H1 (cell line): Measurements from ENCODE around the gene DDX59. TPM values are rescaled to one million over a fixed set of nuclear protein-coding genes. Genes with fewer than 3 reads are reported as not detected.
A peak's percentile ranks its signal among the peaks of the same experiment; 100 is the strongest.

ENCODE experiments used
- CTCF ChIA-PET: fragments of 300-600 bp; sonication (Branson Sonifier 250); formaldehyde crosslinking; loops from one replicate; lab custom pipeline; 2021; ENCODE audit not compliant: partially characterized antibody; lab: Charles Lee
- POLR2A ChIA-PET: fragments of 300-600 bp; sonication (Branson Sonifier 250); formaldehyde crosslinking; loops from one replicate; lab custom pipeline; 2021; ENCODE audit warnings: inconsistent platforms; ENCODE audit not compliant: partially characterized antibody; lab: Charles Lee
- DNase-seq, 2 experiments: peaks; one replicate each; pipeline versions ENCODE4 v3.0.0 to v3.0.0-alpha.2; 2010 to 2022; ENCODE audit warnings: low spot score in 2 of 2, low read depth in 1 of 2, mixed read lengths in 1 of 2
- FAIRE-seq: peaks from 2 replicates; lab custom pipeline; 2011; peaks lifted over from hg19 to GRCh38; lab: Jason Lieb, UNC
- H2AFZ ChIP-seq: 2 replicates; pipeline ENCODE4 v1.8.1; 2012; ENCODE audit warnings: low read length, inconsistent platforms
- H2AK5ac ChIP-seq: 2 replicates; pipeline ENCODE4 v1.6.1; 2013; ENCODE audit warnings: low read depth, low read length
- H2BK120ac ChIP-seq: replicated peaks from 2 replicates; pipeline ENCODE3; 2013; ENCODE audit warnings: low read depth, low read length, inconsistent platforms
- H2BK12ac ChIP-seq: 2 replicates; pipeline ENCODE4 v1.6.1; 2013; ENCODE audit warnings: low read depth, low read length
- H2BK15ac ChIP-seq: 2 replicates; pipeline ENCODE4 v1.6.1; 2013; ENCODE audit warnings: low read length
- H2BK20ac ChIP-seq: 2 replicates; pipeline ENCODE4 v1.6.1; 2013; ENCODE audit warnings: low read length
- H2BK5ac ChIP-seq: 2 replicates; pipeline ENCODE4 v1.6.1; 2013; ENCODE audit warnings: low read depth, low read length
- H3K14ac ChIP-seq: 2 replicates; pipeline ENCODE4 v1.6.1; 2013; ENCODE audit warnings: inconsistent platforms; ENCODE audit not compliant: insufficient read length
- H3K18ac ChIP-seq: 2 replicates; pipeline ENCODE4 v1.6.1; 2013; ENCODE audit warnings: low read length; ENCODE audit errors: extremely low read depth
- H3K23ac ChIP-seq: 2 replicates; pipeline ENCODE4 v1.6.1; 2013; ENCODE audit warnings: inconsistent platforms; ENCODE audit not compliant: insufficient read length
- H3K23me2 ChIP-seq: 2 replicates; pipeline ENCODE4 v1.6.1; 2013; ENCODE audit warnings: low read depth, low read length
- H3K27ac ChIP-seq: 2 replicates; pipeline ENCODE4 v1.6.1; 2011; ENCODE audit warnings: low read depth, low read length, inconsistent platforms
- H3K27me3 ChIP-seq, 4 experiments: replicated peaks in 1 of 4; 1 replicate in 1 of 4; 2 replicates in 3 of 4; pipeline versions ENCODE4 v1.6.1 to v1.8.1; 2011 to 2013; ENCODE audit warnings: low read length in 3 of 4, mild to moderate bottlenecking in 3 of 4, inconsistent platforms in 2 of 4, mixed read lengths in 2 of 4, moderate library complexity in 1 of 4; ENCODE audit not compliant: control insufficient read depth in 3 of 4, insufficient read depth in 3 of 4; ENCODE audit errors: extremely low read depth in 1 of 4
- H3K36me3 ChIP-seq, 4 experiments: 2 replicates each; pipeline versions ENCODE4 v1.6.1 to v1.8.1; 2011 to 2013; ENCODE audit warnings: mild to moderate bottlenecking in 4 of 4, low read length in 3 of 4, moderate library complexity in 2 of 4, control low read depth in 1 of 4, inconsistent platforms in 1 of 4; ENCODE audit not compliant: insufficient read depth in 4 of 4, control insufficient read depth in 2 of 4
- H3K4ac ChIP-seq: replicated peaks from 2 replicates; pipeline ENCODE3; 2013; ENCODE audit warnings: low read length, low read depth, mixed read lengths, inconsistent platforms; ENCODE audit not compliant: insufficient read length
- H3K4me1 ChIP-seq, 4 experiments: replicated peaks in 1 of 4; 1 replicate in 1 of 4; 2 replicates in 3 of 4; pipeline versions ENCODE4 v1.6.1 to v1.8.1; 2011 to 2013; ENCODE audit warnings: low read length in 3 of 4, inconsistent platforms in 2 of 4, mixed read lengths in 1 of 4; ENCODE audit not compliant: insufficient read depth in 4 of 4, control insufficient read depth in 3 of 4
- H3K4me2 ChIP-seq, 2 experiments: 2 replicates each; pipeline versions ENCODE4 v1.6.1 to v1.8.1; 2011 to 2013; ENCODE audit warnings: low read depth in 2 of 2, low read length in 2 of 2, control low read depth in 1 of 2, inconsistent platforms in 1 of 2, mild to moderate bottlenecking in 1 of 2; ENCODE audit not compliant: insufficient read depth in 1 of 2
- H3K4me3 ChIP-seq, 4 experiments: fragments of 200-600, 300-600 bp in 1 of 4; sonication (generic), shearing (Covaris generic), sonication (Bioruptor Twin) in 1 of 4; 2 replicates each; pipeline versions ENCODE4 v1.5.1 to v1.8.1; 2011 to 2016; ENCODE audit warnings: low read length in 4 of 4, low read depth in 3 of 4, control low read depth in 2 of 4, inconsistent platforms in 2 of 4, mild to moderate bottlenecking in 2 of 4, mixed read lengths in 1 of 4, moderate library complexity in 1 of 4; ENCODE audit not compliant: insufficient read depth in 2 of 4; ENCODE audit errors: extremely low read depth in 1 of 4
- H3K56ac ChIP-seq: replicated peaks from 2 replicates; pipeline ENCODE3; 2013; ENCODE audit warnings: low read depth, mild to moderate bottlenecking, mixed read lengths, low read length, inconsistent platforms; ENCODE audit not compliant: insufficient read length
- H3K79me1 ChIP-seq: 2 replicates; pipeline ENCODE4 v1.6.1; 2013; ENCODE audit warnings: low read depth, low read length, control low read depth
- H3K79me2 ChIP-seq, 2 experiments: 2 replicates each; pipeline versions ENCODE4 v1.6.1 to v1.8.1; 2012 to 2013; ENCODE audit warnings: low read length in 2 of 2, mild to moderate bottlenecking in 2 of 2, inconsistent platforms in 1 of 2; ENCODE audit not compliant: insufficient read depth in 2 of 2, control insufficient read depth in 1 of 2
- H3K9ac ChIP-seq, 4 experiments: replicated peaks in 1 of 4; 1 replicate in 1 of 4; 2 replicates in 3 of 4; pipeline versions ENCODE4 v1.6.1 to v1.8.1; 2011 to 2013; ENCODE audit warnings: low read depth in 3 of 4, low read length in 3 of 4, control low read depth in 2 of 4, mild to moderate bottlenecking in 2 of 4, moderate library complexity in 2 of 4, inconsistent platforms in 1 of 4; ENCODE audit errors: extremely low read depth in 1 of 4
- H3K9me3 ChIP-seq, 2 experiments: 2 replicates each; pipeline versions ENCODE4 v1.6.1 to v1.8.1; 2012 to 2013; ENCODE audit warnings: mild to moderate bottlenecking in 2 of 2, moderate library complexity in 2 of 2, control low read depth in 1 of 2, inconsistent platforms in 1 of 2, low read depth in 1 of 2, low read length in 1 of 2, mixed read lengths in 1 of 2; ENCODE audit not compliant: insufficient read depth in 2 of 2
- H4K20me1 ChIP-seq, 2 experiments: replicated peaks in 1 of 2; 2 replicates each; pipeline versions ENCODE3 to v1.8.1; 2011 to 2013; ENCODE audit warnings: inconsistent platforms in 2 of 2, low read length in 2 of 2, mild to moderate bottlenecking in 1 of 2; ENCODE audit not compliant: insufficient read depth in 2 of 2, control insufficient read depth in 1 of 2
- H4K5ac ChIP-seq: 2 replicates; pipeline ENCODE4 v1.6.1; 2013; ENCODE audit warnings: low read length, low read depth, mixed read lengths, inconsistent platforms; ENCODE audit not compliant: insufficient read length
- H4K8ac ChIP-seq: 2 replicates; pipeline ENCODE4 v1.8.0; 2013; ENCODE audit warnings: mild to moderate bottlenecking, moderate library complexity, low read length, inconsistent platforms; ENCODE audit not compliant: insufficient read depth; ENCODE audit errors: extremely low read depth
- H4K91ac ChIP-seq: replicated peaks from 2 replicates; pipeline ENCODE3; 2013; ENCODE audit warnings: low read length, mixed read lengths, inconsistent platforms; ENCODE audit not compliant: insufficient read length
- CHD1 ChIP-seq: IDR thresholded peaks from 2 replicates; pipeline ENCODE4 v1.6.1; 2012; ENCODE audit warnings: low read depth, low read length, improper control_type of control experiment
- MAX ChIP-seq: IDR thresholded peaks from 2 replicates; pipeline ENCODE4 v1.6.1; 2012; ENCODE audit warnings: inconsistent platforms
- TBP ChIP-seq: IDR thresholded peaks from 2 replicates; pipeline ENCODE4 v1.6.1; 2011; ENCODE audit warnings: low read depth, low read length, improper control_type of control experiment
- WGBS, 2 experiments: shearing (Covaris generic) in 1 of 2; methylation state at CpG; one replicate each; pipeline versions ENCODE4 v1.1.6 to v1.1.7; 2013 to 2015; ENCODE audit warnings: low lambda C conversion rate in 2 of 2, mixed read lengths in 2 of 2, inconsistent platforms in 1 of 2, low coverage in 1 of 2, missing lambda C conversion rate in 1 of 2; ENCODE audit not compliant: insufficient replicate concordance in 2 of 2, insufficient coverage in 1 of 2, insufficient read length in 1 of 2; ENCODE audit errors: extremely low coverage in 1 of 2, missing lambda C conversion rate in 1 of 2; 5-methylcytosine and 5-hydroxymethylcytosine counted together
- polyA plus RNA-seq, 7 experiments: library from polyadenylated mRNA; depleted of rRNA in 3 of 7; stranded (reverse) in 5 of 7; unstranded in 2 of 7; fragments of >200 nt in 5 of 7; fragments of 200-250 nt in 2 of 7; gene quantifications; 1 replicate in 5 of 7; 2 replicates in 1 of 7; 4 replicates in 1 of 7; pipeline versions ENCODE4 v1.2.1 to v1.2.3, GENCODE V29; 2011 to 2013; ENCODE audit warnings: missing spikeins in 2 of 7, mixed read lengths in 2 of 7
- total RNA-seq: library from RNA; stranded (reverse); fragmentation: NEBNext Ultra II Directional; extraction: Animal tissue kit (Norgen Biotek cat#: 25700); gene quantifications from 2 replicates; pipeline ENCODE4 v1.2.1, GENCODE V29; 2021

DDX59 gene
- total and polyA plus RNA-seq, 2 of the 8 experiments (the other 6 are each of a cell fraction or from before 2014, with no cell fraction given) = 8.3 to 19.4 TPM

GRCh38 chr1:200619894-200620272 lies 49.8 kb downstream of the DDX59 start:
- FAIRE-seq = no peak
- POLR2A ChIA-PET = interaction anchor here (1.1 to 1.3 kb wide), 3 partner anchors 14 to 35 kb away, joined by 3 read pairs; no protein-coding TSS in a partner anchor
- no peak overlapping the region for H3K27ac ChIP-seq

More at GRCh38 chr1:200619894-200620272, 49.8 kb downstream of the DDX59 start:
- H2BK5ac ChIP-seq = no peak overlapping the region
- no peak overlapping the region for H3K14ac ChIP-seq
- CTCF ChIA-PET = interaction anchor here (1.8 kb wide), 1 partner anchor 63 kb away, joined by 7 read pairs; no protein-coding TSS in a partner anchor
- no peak overlapping the region for H2AK5ac ChIP-seq
- H3K23ac ChIP-seq = no peak overlapping the region
- H2BK15ac ChIP-seq = no peak overlapping the region
- H3K79me1 ChIP-seq = no peaks in the 10 kb centered on the region; the same call in 1 of the 2 replicates
- H2BK120ac ChIP-seq = no peak overlapping the region
- peaks cover 0 to 8% of the 10 kb centered on the region in 2 experiments; a peak in 2 of 4 replicates for H3K79me2 ChIP-seq
- no peak overlapping the region for H2BK20ac ChIP-seq
- H3K4me2 ChIP-seq = peak overlapping the region; percentile 16 to 68
- H4K5ac ChIP-seq = no peak overlapping the region
- H3K4me3 ChIP-seq = peak overlapping the region; percentile 84 to 94 (median 90)
- no peak overlapping the region for H4K8ac ChIP-seq
- no peaks in the 10 kb centered on the region for H3K27me3 ChIP-seq
- TF ChIP-seq TBP = no peak
- no peak for TF ChIP-seq CHD1
- TF ChIP-seq MAX = no peak
- TF ChIP-seq, all 59 proteins: peak for 0
- 0 out of 2 replicates have a peak overlapping the region, but pooled peaks have one; percentile 88 for H2AFZ ChIP-seq
- H4K91ac ChIP-seq = no peak overlapping the region
- H3K23me2 ChIP-seq = no peaks in the 10 kb centered on the region; the same call in 1 of the 2 replicates
- H3K9me3 ChIP-seq = no peaks in the 10 kb centered on the region
- H2BK12ac ChIP-seq = no peak overlapping the region
- H3K9ac ChIP-seq = peak overlapping the region; percentile 84 to 88 (median 85); a peak in 4 of 7 replicates
- H4K20me1 ChIP-seq = no peaks in the 10 kb centered on the region
- 0 out of 7 replicates have a peak, but pooled peaks cover 0 to 2% (median 0%) of the 10 kb centered on the region in 4 experiments for H3K4me1 ChIP-seq
- H3K56ac ChIP-seq = no peak overlapping the region
- H3K36me3 ChIP-seq = peaks cover 3 to 19% (median 15%) of the 10 kb centered on the region in 4 experiments
- no peak for DNase-seq
- no peak overlapping the region for H3K18ac ChIP-seq
- H3K4ac ChIP-seq = no peak overlapping the region
- WGBS, 2 experiments = 24% methylated on average over 6 of the region's 6 CpGs; no CpG with 5 or more reads in 1 of the 2 experiments
